Progenitor cell of endocrine pancreas (in vitro differentiated cells): Measurements from ENCODE around the gene TTC19. TPM values are rescaled to one million over a fixed set of nuclear protein-coding genes. Genes with fewer than 3 reads are reported as not detected.
A peak's percentile ranks its signal among the peaks of the same experiment; 100 is the strongest.

Experiments
- DNase-seq: peaks from one replicate; pipeline ENCODE4 v3.0.0; 2021; ENCODE audit warnings: low spot score; ENCODE audit not compliant: unreplicated experiment
- H3K27ac Mint-ChIP-seq: 2 replicates; pipeline ENCODE4 v1.8.0; 2021; ENCODE audit warnings: mild to moderate bottlenecking, moderate library complexity, mixed read lengths
- H3K27me3 Mint-ChIP-seq: 2 replicates; pipeline ENCODE4 v1.8.0; 2021; ENCODE audit warnings: mixed read lengths
- H3K36me3 Mint-ChIP-seq: 2 replicates; pipeline ENCODE4 v1.8.0; 2022; ENCODE audit warnings: mixed read lengths; ENCODE audit not compliant: insufficient read depth
- H3K4me1 Mint-ChIP-seq: 2 replicates; pipeline ENCODE4 v1.8.0; 2021; ENCODE audit warnings: low read depth, mixed read lengths
- H3K4me3 Mint-ChIP-seq: 2 replicates; pipeline ENCODE4 v1.8.0; 2021; ENCODE audit warnings: low read depth, mild to moderate bottlenecking, moderate library complexity, mixed read lengths
- H3K9me3 Mint-ChIP-seq: 2 replicates; pipeline ENCODE4 v1.8.0; 2021; ENCODE audit warnings: low read depth, mixed read lengths
- total RNA-seq: library from RNA; stranded (reverse); gene quantifications from 2 replicates; pipeline ENCODE4 v1.2.1, GENCODE V29; 2021
- TF ChIP-seq, protein P1 (sequence below): fragments of 200-600 bp; sonication (generic); IDR thresholded peaks from one replicate; pipeline ENCODE4 v1.5.0; 2021; ENCODE audit warnings: antibody characterized with exemption, mild to moderate bottlenecking; ENCODE audit not compliant: unreplicated experiment

The TTC19 gene
- total RNA-seq, 1 donor from 2014 or later = 42.5 TPM

- Mint-ChIP-seq H3K27me3 (no peaks in the 10 kb centered on the region), H3K36me3 (peaks cover 37% of the 10 kb centered on the region), H3K27ac (peak overlapping the region; percentile 63), H3K4me3 (no peak overlapping the region), H3K9me3 (peaks cover 6% of the 10 kb centered on the region), H3K4me1 (no peaks in the 10 kb centered on the region)
- TF ChIP-seq, protein P1, sequence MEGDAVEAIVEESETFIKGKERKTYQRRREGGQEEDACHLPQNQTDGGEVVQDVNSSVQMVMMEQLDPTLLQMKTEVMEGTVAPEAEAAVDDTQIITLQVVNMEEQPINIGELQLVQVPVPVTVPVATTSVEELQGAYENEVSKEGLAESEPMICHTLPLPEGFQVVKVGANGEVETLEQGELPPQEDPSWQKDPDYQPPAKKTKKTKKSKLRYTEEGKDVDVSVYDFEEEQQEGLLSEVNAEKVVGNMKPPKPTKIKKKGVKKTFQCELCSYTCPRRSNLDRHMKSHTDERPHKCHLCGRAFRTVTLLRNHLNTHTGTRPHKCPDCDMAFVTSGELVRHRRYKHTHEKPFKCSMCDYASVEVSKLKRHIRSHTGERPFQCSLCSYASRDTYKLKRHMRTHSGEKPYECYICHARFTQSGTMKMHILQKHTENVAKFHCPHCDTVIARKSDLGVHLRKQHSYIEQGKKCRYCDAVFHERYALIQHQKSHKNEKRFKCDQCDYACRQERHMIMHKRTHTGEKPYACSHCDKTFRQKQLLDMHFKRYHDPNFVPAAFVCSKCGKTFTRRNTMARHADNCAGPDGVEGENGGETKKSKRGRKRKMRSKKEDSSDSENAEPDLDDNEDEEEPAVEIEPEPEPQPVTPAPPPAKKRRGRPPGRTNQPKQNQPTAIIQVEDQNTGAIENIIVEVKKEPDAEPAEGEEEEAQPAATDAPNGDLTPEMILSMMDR = no peak
- DNase-seq = no peak
Observed at GRCh38 chr17:15981646-15982580, 17.7 kb upstream of the TTC19 start.

DNA sequence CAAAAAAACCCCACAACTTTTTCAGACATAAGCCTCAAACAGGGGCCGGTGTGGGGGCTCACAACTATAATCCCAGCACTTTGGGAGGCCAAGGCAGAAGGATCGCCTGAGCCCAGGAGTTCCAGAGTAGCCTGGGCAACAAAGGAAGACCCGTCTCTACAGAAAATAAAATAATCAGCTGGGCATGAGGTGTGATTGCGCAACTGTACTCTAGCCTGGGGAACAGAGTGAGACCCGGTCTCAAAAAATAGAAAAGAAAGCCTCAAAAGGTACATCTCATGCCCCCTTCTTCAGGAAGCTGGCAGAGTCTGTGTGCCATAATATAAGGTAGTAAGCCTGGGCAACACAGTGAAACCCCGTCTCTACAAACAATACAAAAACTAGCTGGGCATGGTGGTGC, 3.3 kb upstream of the TTC19 start:
- DNase-seq = no peak
- TF ChIP-seq, protein P1 = no peak
- no peaks in the 10 kb centered on the region for H3K27me3 Mint-ChIP-seq
- H3K27ac Mint-ChIP-seq = no peak overlapping the region
- no peak overlapping the region for H3K4me3 Mint-ChIP-seq
- H3K36me3 Mint-ChIP-seq = peaks cover 5% of the 10 kb centered on the region
- peaks cover 10% of the 10 kb centered on the region for H3K4me1 Mint-ChIP-seq
- no peaks in the 10 kb centered on the region for H3K9me3 Mint-ChIP-seq

- peaks cover 7% of the 10 kb centered on the region for H3K9me3 Mint-ChIP-seq
- H3K4me3 Mint-ChIP-seq = peak overlapping the region; percentile 80
- DNase-seq = no peak
- H3K27me3 Mint-ChIP-seq = no peaks in the 10 kb centered on the region
- H3K4me1 Mint-ChIP-seq = peaks cover 13% of the 10 kb centered on the region
- peaks cover 21% of the 10 kb centered on the region for H3K36me3 Mint-ChIP-seq
- TF ChIP-seq, protein P1 = no peak
- peak overlapping the region; percentile 97 for H3K27ac Mint-ChIP-seq
Observed at GRCh38 chr17:15998031-15998562, 1.5 kb upstream of the TTC19 start.

DNA sequence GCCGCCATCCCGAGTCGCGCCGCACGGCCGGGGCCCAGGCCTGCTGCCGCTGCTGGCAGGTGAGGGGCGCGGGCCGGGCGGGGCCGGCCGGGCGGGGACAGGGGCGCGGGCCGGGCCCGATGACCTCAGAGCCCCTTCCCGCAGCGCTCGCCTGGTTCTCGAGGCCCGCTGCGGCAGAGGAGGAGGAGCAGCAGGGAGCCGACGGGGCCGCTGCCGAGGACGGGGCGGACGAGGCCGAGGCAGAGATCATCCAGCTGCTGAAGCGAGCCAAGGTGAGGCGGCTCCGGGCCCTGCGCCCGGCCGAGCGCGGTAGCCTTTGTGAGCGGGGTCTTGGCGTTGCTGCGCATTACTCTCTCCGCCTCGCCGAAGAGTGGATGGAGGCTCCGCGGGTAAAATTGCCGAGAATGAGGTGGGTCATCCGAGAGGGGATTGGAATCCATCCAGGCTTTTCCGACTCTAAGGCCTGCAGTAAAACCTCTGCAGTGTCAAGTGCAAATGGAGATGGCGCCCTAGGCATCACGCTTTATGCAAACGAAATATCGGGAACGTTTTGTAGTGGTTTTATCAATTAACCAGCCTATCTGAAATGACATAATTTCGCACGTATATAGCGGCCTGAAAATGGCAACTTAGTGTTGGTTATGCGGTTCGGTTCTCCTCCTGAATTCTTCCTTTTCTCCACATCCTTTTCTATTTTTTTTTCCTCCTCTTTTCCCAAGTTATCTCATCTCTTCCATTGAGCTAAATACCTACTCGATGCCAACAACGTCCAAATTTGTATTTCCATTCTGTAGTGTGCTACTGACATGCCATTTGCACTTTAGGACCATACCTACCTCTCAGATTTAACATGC, 577 bp downstream of the TTC19 start:
- Mint-ChIP-seq H3K27me3 (no peaks in the 10 kb centered on the region), H3K4me1 (peaks cover 13% of the 10 kb centered on the region), H3K36me3 (peaks cover 29% of the 10 kb centered on the region), H3K4me3 (peak overlapping the region; percentile 85), H3K9me3 (peaks cover 7% of the 10 kb centered on the region), H3K27ac (peak overlapping the region; percentile 85)
- DNase-seq = no peak
- TF ChIP-seq, protein P1 = no peak
